GM15510 (cell line): ENCODE measurements around the gene MLPH.

Experiments used
- POLR2A ChIP-seq: IDR thresholded peaks from 3 replicates; pipeline ENCODE4 v1.6.1; 2011; ENCODE audit warnings: borderline replicate concordance; ENCODE audit not compliant: insufficient read length; ENCODE audit errors: extremely low read depth

Gene MLPH

GRCh38 chr2:237529452-237530402, 42.7 kb downstream of the MLPH start:
- no peak for TF ChIP-seq POLR2A

- no peak for TF ChIP-seq POLR2A
Measured at GRCh38 chr2:237530472-237531433, 43.7 kb downstream of the MLPH start.

GRCh38 chr2:237532160-237532559, 45.1 kb downstream of the MLPH start:
- no peak for TF ChIP-seq POLR2A

GRCh38 chr2:237533668-237534161, 46.7 kb downstream of the MLPH start:
- TF ChIP-seq POLR2A: no peak

DNA sequence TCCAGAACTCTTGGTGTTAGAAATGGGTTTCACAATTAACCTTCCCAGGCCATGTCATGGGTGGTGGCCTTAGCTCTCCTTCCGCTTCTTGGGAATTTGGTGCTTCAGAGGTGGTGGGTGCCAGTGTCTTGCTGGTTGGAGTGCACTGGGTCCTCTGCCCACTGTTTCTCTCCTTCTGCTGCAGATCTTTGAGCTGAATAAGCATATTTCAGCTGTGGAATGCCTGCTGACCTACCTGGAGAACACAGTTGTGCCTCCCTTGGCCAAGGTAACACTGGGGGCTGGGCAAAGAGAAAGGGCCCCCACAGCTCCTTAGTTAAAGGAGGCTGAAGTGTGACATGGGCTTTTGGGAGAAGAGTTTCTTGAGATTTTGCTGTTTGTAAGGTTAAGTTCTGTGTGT, 47.3 kb downstream of the MLPH start:
- TF ChIP-seq POLR2A: no peak

DNA sequence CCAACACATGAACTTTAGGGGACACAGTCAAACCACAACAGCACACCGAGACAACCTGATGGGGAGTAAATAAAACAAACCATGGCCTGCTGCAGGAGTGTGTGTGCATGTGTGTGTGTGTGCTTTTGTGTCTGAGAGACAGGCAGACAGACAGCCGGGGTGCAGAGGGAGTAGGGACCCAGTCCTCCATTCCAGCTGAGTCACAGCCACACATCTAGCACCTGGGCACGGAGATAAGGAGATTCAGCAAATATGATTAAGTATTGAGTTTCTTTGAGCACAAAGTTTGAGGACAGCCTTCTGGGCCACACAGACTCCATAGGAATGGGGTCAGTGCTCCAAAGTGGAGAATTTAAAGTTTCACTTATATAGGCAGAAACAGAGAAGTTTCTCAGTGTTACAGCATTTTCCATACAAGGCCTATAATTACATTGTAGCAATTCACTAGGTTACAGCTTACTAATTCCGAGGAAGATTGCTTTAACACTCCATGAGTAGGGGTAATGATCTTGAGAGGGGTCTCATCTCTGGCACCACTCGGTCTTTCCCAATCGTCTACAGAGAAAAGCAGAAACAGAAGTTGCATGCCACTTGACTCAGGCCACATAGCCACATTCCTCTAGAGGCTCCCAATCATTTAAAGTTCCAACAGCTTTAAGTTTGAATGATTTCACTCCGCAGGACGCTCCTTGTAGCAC, 48.5 kb downstream of the MLPH start:
- TF ChIP-seq POLR2A: no peak

- no peak for TF ChIP-seq POLR2A
Measured at GRCh38 chr2:237536083-237536415, 49.0 kb downstream of the MLPH start.

DNA sequence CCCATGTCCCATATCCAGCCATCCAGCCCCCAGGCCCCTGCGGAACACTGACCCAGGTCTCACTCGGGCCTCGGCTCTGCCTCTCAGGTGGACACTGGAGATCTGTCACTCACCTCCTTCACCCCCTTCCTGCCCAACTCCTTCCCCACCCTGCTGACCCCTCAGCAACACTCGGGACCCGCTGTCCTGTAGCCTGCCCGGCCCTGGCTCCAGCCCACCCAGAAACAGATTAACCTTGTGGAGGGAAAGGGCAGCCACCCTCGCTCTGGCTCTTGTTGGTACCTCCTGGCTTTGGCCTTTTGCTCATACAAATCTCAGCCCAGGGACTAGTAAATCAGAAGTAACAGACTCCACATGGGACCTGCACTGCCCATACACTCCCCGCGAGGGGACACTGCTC, 49.6 kb downstream of the MLPH start:
- no peak for TF ChIP-seq POLR2A

- TF ChIP-seq POLR2A: no peak
Measured at GRCh38 chr2:237538001-237538720, 51.1 kb downstream of the MLPH start.

GRCh38 chr2:237538901-237539300, 51.9 kb downstream of the MLPH start:
- TF ChIP-seq POLR2A: no peak

GRCh38 chr2:237539681-237540080, 52.6 kb downstream of the MLPH start:
- TF ChIP-seq POLR2A: no peak

- no peak for TF ChIP-seq POLR2A
Measured at GRCh38 chr2:237540223-237540775, 53.2 kb downstream of the MLPH start.

DNA sequence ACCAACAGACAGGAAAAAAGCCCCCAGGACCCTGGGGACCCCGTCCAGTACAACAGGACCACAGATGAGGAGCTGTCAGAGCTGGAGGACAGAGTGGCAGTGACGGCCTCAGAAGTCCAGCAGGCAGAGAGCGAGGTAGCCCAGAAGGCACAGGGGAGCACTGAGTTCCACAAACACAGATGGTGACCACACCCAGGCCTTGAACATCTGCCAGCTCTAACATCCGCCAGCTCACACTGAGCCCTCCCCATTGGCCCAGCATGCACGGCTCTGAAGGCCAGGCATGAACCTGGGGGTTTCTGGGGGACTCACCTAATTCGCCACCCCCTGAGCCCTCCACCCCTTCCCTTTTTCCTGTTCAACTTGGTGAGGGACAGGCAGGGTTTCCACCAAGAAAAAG, 53.8 kb downstream of the MLPH start:
- TF ChIP-seq POLR2A: no peak

GRCh38 chr2:237541243-237541642, 54.2 kb downstream of the MLPH start:
- no peak for TF ChIP-seq POLR2A
